Activated CD8-positive, alpha-beta memory T cell treated with anti-CD3 and anti-CD28 coated beads, Interleukin-2, amount 50 U/mL, for 4 hours (primary cell): ENCODE measurements around the gene CCM2.
"Not testable (repeated sequence)": the region's sequence is repeated elsewhere in the genome, so short reads cannot be mapped to it uniquely, and the experiment has no call there.

Experiments
- DNase-seq: peaks from one replicate; pipeline ENCODE4 v3.0.0-alpha.2; 2020

Gene CCM2

GRCh38 chr7:44983742-44984477 lies 16.1 kb upstream of the CCM2 start:
- DNase-seq, result no peak

- no peak for DNase-seq
These were observed 15.6 kb upstream of the CCM2 start for GRCh38 chr7:44984478-44984758.

GRCh38 chr7:44985033-44985695 lies 14.8 kb upstream of the CCM2 start:
- DNase-seq, result no peak

GRCh38 chr7:44985900-44986217 lies 14.1 kb upstream of the CCM2 start:
- DNase-seq, result no peak

GRCh38 chr7:44986218-44987053 lies 13.6 kb upstream of the CCM2 start:
- peak; percentile 98 for DNase-seq

GRCh38 chr7:44987457-44987856 lies 12.5 kb upstream of the CCM2 start:
- DNase-seq, result no peak

- DNase-seq, result no peak
These were observed 12.0 kb upstream of the CCM2 start for GRCh38 chr7:44987996-44988395.

GRCh38 chr7:44988701-44989100 lies 11.3 kb upstream of the CCM2 start:
- no peak for DNase-seq

GRCh38 chr7:44989132-44989531 lies 10.9 kb upstream of the CCM2 start:
- DNase-seq, result no peak

- DNase-seq, result no peak
These were observed 9.6 kb upstream of the CCM2 start for GRCh38 chr7:44990109-44991023.

GRCh38 chr7:44992004-44992795 lies 7.8 kb upstream of the CCM2 start:
- DNase-seq, result not testable (repeated sequence)

- no peak for DNase-seq
These were observed 5.0 kb upstream of the CCM2 start for GRCh38 chr7:44994877-44995554.

- DNase-seq, result no peak
These were observed 4.2 kb upstream of the CCM2 start for GRCh38 chr7:44995555-44996493.

- no peak for DNase-seq
These were observed 1.7 kb upstream of the CCM2 start for GRCh38 chr7:44998153-44998871.

GRCh38 chr7:44999245-45000092 lies 532 bp upstream of the CCM2 start:
- DNase-seq, result peak; percentile 98

- peak; percentile 60 for DNase-seq
These were observed 1.2 kb downstream of the CCM2 start for GRCh38 chr7:45001138-45001694.

GRCh38 chr7:45001826-45002225 lies 1.8 kb downstream of the CCM2 start:
- no peak for DNase-seq

GRCh38 chr7:45003789-45004188 lies 3.8 kb downstream of the CCM2 start:
- no peak for DNase-seq
